Endothelial cell of umbilical vein (primary cell): ENCODE results near the gene DACT2. TPM values are rescaled to one million over a fixed set of nuclear protein-coding genes. Genes with fewer than 3 reads are reported as not detected.

Experiments used
- BruUV-seq: library from RNA; stranded (reverse); fragments of 400-500 nt; replicated peaks from 2 replicates; lab custom pipeline; 2021; lab: Mats Ljungman, UMichigan
- CTCF ChIA-PET: fragments of 300-600, 350-600 bp; sonication (Branson Sonifier 250); formaldehyde crosslinking; loops from one replicate; lab custom pipeline; 2021; ENCODE audit warnings: antibody characterized with exemption, inconsistent platforms; lab: Charles Lee
- POLR2A ChIA-PET: fragments of 300-600, 350-600 bp; sonication (Branson Sonifier 250); formaldehyde crosslinking; loops from one replicate; lab custom pipeline; 2021; ENCODE audit warnings: antibody characterized with exemption, inconsistent platforms; lab: Charles Lee
- DNase-seq: peaks from one replicate; pipeline ENCODE4 v3.0.0-alpha.2; 2011; ENCODE audit warnings: low read depth, low spot score
- FAIRE-seq: peaks from 2 replicates; lab custom pipeline; 2011; peaks lifted over from hg19 to GRCh38; lab: Jason Lieb, UNC
- H2AFZ ChIP-seq: 2 replicates; pipeline ENCODE4 v1.6.0; 2012; ENCODE audit warnings: low read depth, low read length, control low read depth, inconsistent platforms
- H3K27ac ChIP-seq: 2 replicates; pipeline ENCODE4 v1.5.1; 2011; ENCODE audit warnings: low read depth, mild to moderate bottlenecking, control low read depth, low read length, moderate library complexity; ENCODE audit not compliant: insufficient read depth
- H3K27me3 ChIP-seq, 2 experiments: 2 replicates each; pipeline versions ENCODE4 v1.6.0 to v1.6.1; 2011; ENCODE audit warnings: low read length in 2 of 2, mixed read lengths in 1 of 2; ENCODE audit not compliant: control insufficient read depth in 2 of 2, insufficient read depth in 2 of 2
- H3K36me3 ChIP-seq, 2 experiments: 2 replicates in 1 of 2; 3 replicates in 1 of 2; pipeline ENCODE4 v1.5.1; 2011; ENCODE audit warnings: low read length in 2 of 2, mild to moderate bottlenecking in 1 of 2, moderate library complexity in 1 of 2; ENCODE audit not compliant: control insufficient read depth in 2 of 2, insufficient read depth in 2 of 2; ENCODE audit errors: extremely low read depth in 1 of 2
- H3K4me1 ChIP-seq: 3 replicates; pipeline ENCODE4 v1.5.1; 2011; ENCODE audit warnings: mild to moderate bottlenecking, low read length; ENCODE audit not compliant: control insufficient read depth, insufficient read depth; ENCODE audit errors: extremely low read depth
- H3K4me2 ChIP-seq: 2 replicates; pipeline ENCODE4 v1.6.1; 2011; ENCODE audit warnings: low read length, control low read depth, mixed read lengths; ENCODE audit not compliant: insufficient read depth
- H3K4me3 ChIP-seq, 3 experiments: fragments of 200-600 bp in 1 of 3; sonication (generic), shearing (Covaris generic) in 1 of 3; replicated peaks in 1 of 3; 2 replicates each; pipeline ENCODE4 v1.5.1; 2011 to 2016; ENCODE audit warnings: control low read depth in 3 of 3, low read length in 3 of 3, mild to moderate bottlenecking in 2 of 3, inconsistent platforms in 1 of 3, low read depth in 1 of 3, moderate library complexity in 1 of 3; ENCODE audit not compliant: insufficient read depth in 1 of 3
- H3K79me2 ChIP-seq: 2 replicates; pipeline ENCODE4 v1.6.0; 2012; ENCODE audit warnings: low read length, inconsistent platforms; ENCODE audit not compliant: control insufficient read depth, insufficient read depth
- H3K9ac ChIP-seq: replicated peaks from 2 replicates; pipeline ENCODE3; 2011; ENCODE audit warnings: low read length, control low read depth; ENCODE audit not compliant: insufficient read depth; ENCODE audit errors: extremely low read depth
- H3K9me1 ChIP-seq: replicated peaks from 3 replicates; pipeline ENCODE4 v1.6.0; 2011; ENCODE audit warnings: mild to moderate bottlenecking, low read length; ENCODE audit not compliant: control insufficient read depth, insufficient read depth; ENCODE audit errors: extremely low read depth
- H3K9me3 ChIP-seq: replicated peaks from 2 replicates; pipeline ENCODE4 v1.5.1; 2012; ENCODE audit warnings: low read length, inconsistent platforms; ENCODE audit not compliant: control insufficient read depth, insufficient read depth
- H4K20me1 ChIP-seq: replicated peaks from 2 replicates; pipeline ENCODE3; 2011; ENCODE audit warnings: mild to moderate bottlenecking, low read length; ENCODE audit not compliant: control insufficient read depth, insufficient read depth; ENCODE audit errors: extremely low read depth
- CTCF ChIP-seq, 2 donors: IDR thresholded peaks; 1 replicate in 1 of 2; 2 replicates in 1 of 2; pipeline ENCODE4 v1.5.1; 2011; ENCODE audit warnings: low read length in 2 of 2, mild to moderate bottlenecking in 2 of 2, moderate library complexity in 2 of 2, control low read depth in 1 of 2, inconsistent platforms in 1 of 2, low read depth in 1 of 2; ENCODE audit not compliant: insufficient read depth in 1 of 2; ENCODE audit errors: extremely low read depth in 1 of 2
- EZH2 ChIP-seq: IDR thresholded peaks from 2 replicates; pipeline ENCODE4 v1.6.1; 2012; ENCODE audit warnings: borderline replicate concordance, low read depth, mild to moderate bottlenecking, moderate library complexity, low read length, inconsistent platforms; ENCODE audit not compliant: severe bottlenecking
- FOS ChIP-seq: IDR thresholded peaks from 2 replicates; pipeline ENCODE4 v1.6.1; 2011; ENCODE audit warnings: mild to moderate bottlenecking, low read length, moderate library complexity, borderline replicate concordance; ENCODE audit not compliant: insufficient read depth
- GATA2 ChIP-seq: IDR thresholded peaks from 2 replicates; pipeline ENCODE4 v1.7.0; 2011; ENCODE audit warnings: low read depth, mild to moderate bottlenecking, moderate library complexity, mixed read lengths, low read length; ENCODE audit not compliant: insufficient read length, insufficient read depth
- JUN ChIP-seq: IDR thresholded peaks from 2 replicates; pipeline ENCODE4 v1.6.1; 2011; ENCODE audit warnings: borderline replicate concordance, low read depth; ENCODE audit not compliant: insufficient read length, insufficient read depth
- MAX ChIP-seq: IDR thresholded peaks from 2 replicates; pipeline ENCODE4 v1.6.1; 2011; ENCODE audit not compliant: insufficient read depth, insufficient read length
- MYC ChIP-seq: IDR thresholded peaks from one replicate; pipeline ENCODE4 v1.6.1; 2011; ENCODE audit warnings: mild to moderate bottlenecking, low read depth, low read length
- POLR2A ChIP-seq: IDR thresholded peaks from 2 replicates; pipeline ENCODE4 v1.6.1; 2012; ENCODE audit warnings: low read depth, mild to moderate bottlenecking, control low read depth, low read length
- POLR2AphosphoS5 ChIP-seq: IDR thresholded peaks from 2 replicates; pipeline ENCODE4 v1.6.1; 2012; ENCODE audit warnings: low read depth, mild to moderate bottlenecking, control low read depth, low read length, moderate library complexity; ENCODE audit not compliant: insufficient read depth
- dilution Hi-C: fragments of 300-500 bp; cut with MboI; formaldehyde crosslinking; loops from one replicate; pipeline ENCODE4 v1.15.0; 2019; ENCODE audit warnings: low sequenced_read_pairs; ENCODE audit not compliant: extremely low pct_ligation_motif_present
- intact Hi-C: fragments of 100-400 bp; cut with micrococcal nuclease; formaldehyde crosslinking; loops from one replicate; pipeline ENCODE4 v1.10.0; 2022
- polyA plus RNA-seq, 4 experiments: library from polyadenylated mRNA; depleted of rRNA in 3 of 4; stranded (reverse) in 3 of 4; unstranded in 1 of 4; fragments of >200 nt; gene quantifications; 2 replicates each; pipeline versions ENCODE4 v1.2.1 to v1.2.3, GENCODE V29; 2011 to 2012; ENCODE audit warnings: missing spikeins in 1 of 4
- total RNA-seq: library from RNA; stranded (reverse); gene quantifications from 2 replicates; pipeline ENCODE4 v1.2.3, GENCODE V29; 2021

DACT2 gene
- total and polyA plus RNA-seq, 2 donors (not counting 3 experiments of a cell fraction or from before 2014, with no cell fraction given): not detected

- Histone ChIP-seq H3K27me3 (peaks cover 3 to 4% of the 10 kb centered on the region in 2 experiments), H4K20me1 (no peaks in the 10 kb centered on the region), H3K4me3 (no peak overlapping the region), H2AFZ (no peak overlapping the region), H3K36me3 (no peaks in the 10 kb centered on the region), H3K79me2 (no peaks in the 10 kb centered on the region), H3K4me2 (no peak overlapping the region), H3K27ac (no peak overlapping the region), H3K9ac (no peak overlapping the region), H3K4me1 (no peaks in the 10 kb centered on the region), H3K9me3 (no peaks in the 10 kb centered on the region), H3K9me1 (no peaks in the 10 kb centered on the region)
- no peak for TF ChIP-seq POLR2AphosphoS5
- TF ChIP-seq FOS: no peak
- TF ChIP-seq GATA2: no peak
- no peak for TF ChIP-seq CTCF (IDR thresholded peaks at IDR 0.05; ENCODE audit: extremely low read depth in 1 of 2, insufficient read depth in 1 of 2, low read depth in 1 of 2, low read length in 2 of 2)
- no peak for TF ChIP-seq POLR2A
- no peak for TF ChIP-seq EZH2
- no peak for TF ChIP-seq MYC
- no peak for TF ChIP-seq MAX
- no peak for TF ChIP-seq JUN
- dilution Hi-C loops (no loop called here), intact Hi-C loops (no loop called here)
- ChIA-PET POLR2A (no interaction called here), CTCF (no interaction called here)
- FAIRE-seq (no peak), DNase-seq (no peak)
- BruUV-seq: no TSS peak
Measured at GRCh38 chr6:168309997-168310396, 9.6 kb downstream of the DACT2 start.
